Measurements from ENCODE around the gene NR2F1. TPM values are rescaled to one million over a fixed set of nuclear protein-coding genes. Genes with fewer than 3 reads are reported as not detected.

Gene NR2F1
- total RNA-seq, 2 donors from 2014 or later, result 2.7 to 4.9 TPM

- ATAC-seq (no peak), DNase-seq (no peak)
- intact Hi-C loops (cut with DNase I, micrococcal nuclease), result loop anchor here in 1 of 2 donors (10.0 kb wide), 1 partner anchor 205 kb away; no protein-coding TSS in a partner anchor
Measured at GRCh38 chr5:93599399-93600120, 16.5 kb downstream of the NR2F1 start.

DNA sequence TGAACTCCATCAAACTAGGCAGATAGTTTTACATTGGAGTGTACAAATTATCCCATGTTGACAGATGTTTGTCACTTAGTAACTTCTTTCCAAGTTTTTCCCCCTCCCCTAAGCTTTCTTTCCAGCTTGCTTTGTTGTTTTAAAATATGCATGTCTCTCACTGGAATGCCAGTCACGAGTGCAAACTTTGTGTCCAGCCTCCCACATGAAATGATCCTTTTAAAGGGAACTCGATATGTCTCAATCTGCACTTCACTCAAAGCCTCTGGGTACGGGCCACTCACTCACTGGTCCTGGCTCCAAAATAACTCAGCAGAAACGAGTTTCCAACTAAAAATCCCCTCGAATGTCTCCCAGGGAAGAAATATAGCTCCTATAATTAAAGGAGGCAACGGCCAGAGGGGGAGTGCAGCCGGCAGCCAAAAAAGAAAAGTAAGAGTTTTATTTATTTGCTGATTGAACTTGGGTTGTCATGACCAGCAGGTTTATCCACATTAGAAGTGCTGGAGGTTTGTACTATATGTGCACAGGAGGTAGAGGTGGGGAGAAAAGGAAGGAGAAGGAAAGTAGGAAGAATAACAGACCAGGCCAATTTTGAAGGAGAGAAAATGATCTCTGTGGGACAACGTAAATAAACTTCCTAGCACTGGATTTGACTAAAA is 17.5 kb downstream of the NR2F1 start:
- intact Hi-C loops (cut with DNase I, micrococcal nuclease), result no loop called here
- DNase-seq (no peak), ATAC-seq (no peak)

DNA sequence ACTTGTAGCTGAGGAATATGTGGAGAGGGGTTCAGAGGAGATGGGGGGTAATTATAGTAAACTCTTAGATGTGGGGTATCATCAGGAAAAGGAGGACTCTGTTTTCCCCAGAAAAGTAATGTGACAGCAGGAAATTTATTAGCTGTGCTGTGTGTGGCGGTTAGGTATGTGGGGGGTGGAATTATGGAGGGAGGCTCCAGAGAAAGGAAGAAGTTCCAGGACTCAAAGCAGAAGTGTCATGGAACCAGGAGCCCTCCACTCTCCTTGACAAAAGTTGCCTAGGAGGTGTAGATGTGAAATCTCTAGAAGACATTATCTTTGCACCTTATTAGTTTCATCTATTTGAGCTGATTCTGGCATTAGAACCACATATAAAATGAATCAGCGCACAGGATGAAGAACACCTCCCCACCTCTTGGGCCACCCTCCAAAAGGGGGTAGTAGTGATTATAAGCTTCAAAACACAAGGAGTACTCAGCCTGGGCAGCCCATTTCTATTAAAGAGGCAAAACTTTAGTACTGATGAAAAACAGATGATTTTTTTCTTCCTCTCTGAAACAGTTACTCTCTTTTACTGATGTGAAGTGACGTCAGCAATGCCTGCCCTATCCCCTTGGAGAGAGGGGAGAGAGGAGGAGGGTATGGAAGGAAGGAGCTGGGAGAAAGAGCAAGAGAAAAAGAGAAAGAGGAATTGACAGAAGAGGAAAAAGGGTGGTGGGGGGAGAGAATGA is 18.2 kb downstream of the NR2F1 start:
- DNase-seq, result no peak
- no peak for ATAC-seq
- intact Hi-C loops (cut with DNase I, micrococcal nuclease), result no loop called here

DNA sequence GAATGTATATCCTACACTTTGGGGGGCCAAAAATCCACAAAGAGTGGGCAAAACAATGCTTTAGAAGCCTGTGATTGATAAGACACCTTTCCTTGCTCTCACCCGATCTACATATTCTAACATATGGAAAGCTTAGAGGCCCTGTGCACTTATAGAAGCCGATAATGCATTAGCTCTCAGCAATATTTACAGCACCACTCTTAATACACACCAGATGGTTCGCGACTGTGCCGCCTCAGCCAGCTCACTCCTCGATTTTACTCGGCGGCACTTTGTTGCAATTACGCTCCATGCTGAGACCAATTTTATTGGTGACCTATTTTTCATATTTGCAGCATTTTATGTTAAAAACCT is 18.8 kb downstream of the NR2F1 start:
- intact Hi-C loops (cut with DNase I, micrococcal nuclease), result no loop called here
- ATAC-seq, result no peak
- DNase-seq, result no peak

DNA sequence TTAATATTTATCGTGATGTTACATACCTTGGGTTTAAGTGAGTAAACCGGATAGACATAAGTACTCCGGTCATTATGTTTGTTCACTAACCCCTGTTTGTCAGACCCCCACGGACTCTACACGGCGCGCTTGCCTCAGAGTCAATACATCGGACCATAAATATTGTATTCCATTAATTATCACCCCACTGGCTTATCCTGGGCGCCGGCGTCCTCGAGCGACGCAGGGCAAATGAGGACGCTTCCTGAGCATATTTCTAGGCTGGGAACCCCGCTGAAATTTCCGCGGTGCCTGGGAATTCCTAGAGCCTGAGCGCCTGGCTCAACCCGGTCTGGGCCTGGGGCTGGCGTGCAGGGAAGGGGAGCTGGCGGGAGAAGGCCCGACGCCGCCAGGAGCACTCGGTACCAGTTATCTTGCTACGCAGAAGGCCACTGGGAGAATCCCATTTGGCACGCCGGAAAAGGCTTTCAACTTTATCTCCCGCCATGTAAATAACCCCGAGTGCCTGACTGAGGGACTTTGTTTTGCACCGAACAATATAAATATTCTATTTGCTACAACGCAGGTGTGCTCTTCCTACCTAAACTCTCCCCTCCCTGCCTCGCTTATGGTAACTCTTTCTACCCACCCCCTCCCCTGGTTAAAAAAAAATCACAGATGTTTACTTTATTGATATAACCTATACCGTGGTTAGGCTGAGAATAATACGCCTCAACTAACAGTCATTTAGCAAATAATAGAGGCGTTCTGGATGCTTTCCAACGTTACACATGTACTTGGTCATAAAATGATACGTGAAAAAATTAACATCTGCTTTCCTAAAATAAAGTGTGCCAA is 19.4 kb downstream of the NR2F1 start:
- intact Hi-C loops (cut with DNase I, micrococcal nuclease), result no loop called here
- DNase-seq, result no peak
- no peak for ATAC-seq

GRCh38 chr5:93603078-93603792 is 20.2 kb downstream of the NR2F1 start:
- ATAC-seq, result no peak
- intact Hi-C loops (cut with DNase I, micrococcal nuclease), result no loop called here
- no peak for DNase-seq

DNA sequence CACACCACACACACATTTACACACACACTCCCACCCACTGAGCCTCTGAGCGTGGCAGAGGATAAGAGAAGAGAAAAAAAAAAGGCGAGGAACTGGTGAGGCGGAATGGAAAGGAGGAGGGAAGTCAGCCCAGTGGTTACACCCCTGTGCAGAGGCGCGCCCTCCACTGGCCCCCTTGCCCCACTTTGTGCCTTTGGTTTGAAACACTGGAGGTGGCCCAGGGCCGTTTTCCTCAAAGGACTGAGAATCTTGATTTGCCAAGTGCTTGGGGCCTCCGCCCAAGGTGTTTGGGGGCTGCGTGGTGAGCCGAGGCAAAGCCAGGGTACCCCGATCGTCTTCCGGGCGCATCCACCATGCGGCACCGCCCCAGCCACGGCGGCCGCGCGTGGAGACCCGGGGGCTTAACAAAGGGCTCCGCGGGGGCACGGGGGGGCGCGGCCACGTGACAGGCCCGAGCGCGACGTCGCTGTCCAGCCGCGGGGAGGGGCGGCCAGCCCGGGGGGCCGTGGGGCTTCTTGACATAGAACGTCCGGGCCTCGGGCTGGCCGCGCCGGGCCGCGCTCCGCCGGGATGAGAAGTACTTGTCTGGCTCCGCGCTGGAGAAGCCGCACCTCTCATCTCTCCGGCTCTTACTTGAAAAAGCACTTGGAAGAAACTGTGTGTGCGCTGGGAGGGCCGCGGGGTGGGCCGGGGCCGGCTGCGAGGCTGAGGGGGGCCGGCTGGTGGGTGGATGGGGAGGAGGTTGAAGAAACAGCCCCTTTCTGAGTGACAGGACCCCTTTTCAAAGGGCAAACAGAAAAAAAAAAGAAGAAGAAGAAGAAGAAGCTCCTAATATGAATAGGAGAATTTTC is 21.0 kb downstream of the NR2F1 start:
- no peak for DNase-seq
- no peak for ATAC-seq
- intact Hi-C loops (cut with DNase I, micrococcal nuclease), result no loop called here

GRCh38 chr5:93604644-93605515 is 21.9 kb downstream of the NR2F1 start:
- ATAC-seq (no peak), DNase-seq (no peak)
- intact Hi-C loops (cut with DNase I, micrococcal nuclease), result no loop called here

- no peak for DNase-seq
- ATAC-seq, result no peak
- intact Hi-C loops (cut with DNase I, micrococcal nuclease), result no loop called here
Measured at GRCh38 chr5:93606382-93606752, 23.3 kb downstream of the NR2F1 start.

DNA sequence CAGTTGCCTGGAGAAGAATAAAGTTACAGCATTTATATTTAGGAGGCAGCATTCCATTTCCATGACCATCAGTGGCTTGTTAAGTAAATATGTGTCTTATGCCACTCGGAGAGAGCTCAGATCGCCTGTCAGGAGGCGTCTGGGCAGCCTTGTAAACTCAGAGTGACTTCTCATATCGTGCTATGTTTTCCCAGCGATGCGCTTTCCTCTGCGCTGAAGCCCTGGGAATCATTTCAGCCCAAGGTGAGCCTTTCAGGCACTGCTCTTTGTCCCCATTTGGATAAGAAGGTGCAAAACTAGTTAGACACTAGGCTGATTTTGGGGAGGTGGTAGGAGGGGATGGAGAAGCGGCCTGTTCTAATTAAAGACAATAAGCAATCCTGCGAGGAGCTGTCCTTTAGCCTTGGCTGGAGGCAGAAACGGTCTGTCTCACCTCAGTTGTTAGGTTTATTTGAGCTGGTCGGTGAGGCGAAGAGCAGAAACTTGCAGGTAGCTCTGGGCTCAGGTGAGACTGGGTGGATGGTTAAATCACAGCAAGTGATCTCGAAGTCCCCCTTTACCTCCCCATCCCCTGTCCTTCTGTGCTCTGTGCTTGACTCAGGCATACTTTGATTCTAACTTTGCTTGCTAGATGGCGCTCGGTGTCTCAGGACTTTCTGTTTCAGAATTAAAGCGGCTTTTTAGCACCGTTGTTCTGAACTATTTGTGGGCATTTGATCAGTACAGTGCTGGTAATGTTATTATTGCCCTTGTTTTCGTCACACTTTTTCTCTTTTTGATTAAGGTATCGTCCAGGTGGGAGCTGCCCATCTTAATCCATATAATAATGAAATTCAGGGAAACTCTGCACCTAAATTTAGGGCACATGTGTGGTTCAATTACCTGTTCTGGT is 24.6 kb downstream of the NR2F1 start:
- DNase-seq (no peak), ATAC-seq (peak; percentile 63)
- intact Hi-C loops (cut with DNase I, micrococcal nuclease), result no loop called here

- intact Hi-C loops (cut with DNase I, micrococcal nuclease), result no loop called here
- ATAC-seq, result no peak
- DNase-seq, result no peak
Measured at GRCh38 chr5:93608855-93609254, 25.8 kb downstream of the NR2F1 start.

- ATAC-seq, result no peak
- intact Hi-C loops (cut with DNase I, micrococcal nuclease), result no loop called here
- no peak for DNase-seq
Measured at GRCh38 chr5:93609762-93610161, 26.7 kb downstream of the NR2F1 start.

- intact Hi-C loops (cut with DNase I, micrococcal nuclease), result no loop called here
Measured at GRCh38 chr5:93610581-93611272, 27.7 kb downstream of the NR2F1 start.

DNA sequence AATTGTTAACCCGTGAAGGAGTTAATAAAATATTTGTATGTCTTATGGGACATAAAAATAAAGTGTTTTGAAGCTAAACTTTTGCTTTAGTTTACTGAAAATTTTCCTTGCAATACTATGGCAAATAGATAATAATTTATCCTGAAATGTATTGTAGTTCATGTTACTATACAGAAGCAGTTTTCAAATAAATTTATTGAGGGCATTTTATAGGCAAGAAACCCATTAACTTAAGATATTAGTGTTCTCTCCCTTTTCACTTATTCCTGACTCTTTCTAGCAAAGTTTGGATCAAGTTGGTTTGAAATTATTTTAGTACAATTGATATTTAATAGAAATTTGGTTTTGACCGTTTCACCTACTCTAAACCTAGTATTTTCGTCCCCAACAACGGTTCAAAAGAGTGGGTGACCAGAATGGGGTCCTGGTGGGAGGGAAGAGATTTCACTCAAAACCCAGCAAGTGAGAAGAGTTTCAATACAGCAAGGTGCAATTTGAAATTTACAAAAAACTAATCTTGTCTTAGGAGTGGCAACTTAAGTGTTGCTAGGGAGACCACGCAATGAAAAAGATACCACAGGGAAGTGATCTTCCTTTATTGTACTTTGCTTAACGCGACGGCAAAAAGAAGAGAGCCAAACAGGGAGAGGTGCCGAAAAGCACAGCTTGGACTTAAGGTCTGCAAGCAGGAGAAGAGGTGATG is 28.4 kb downstream of the NR2F1 start:
- intact Hi-C loops (cut with DNase I, micrococcal nuclease), result no loop called here
- DNase-seq, result no peak
- ATAC-seq, result no peak

More at GRCh38 chr5:93610581-93611272, 27.7 kb downstream of the NR2F1 start:
- DNase-seq (no peak), ATAC-seq (no peak)
